GM19099 (cell line): ENCODE data around the gene MX1.

Source experiments
- POLR2A ChIP-seq: IDR thresholded peaks from 3 replicates; pipeline ENCODE4 v1.6.1; 2011; ENCODE audit warnings: low read depth; ENCODE audit not compliant: insufficient read length; ENCODE audit errors: extremely low read depth

The MX1 gene

DNA sequence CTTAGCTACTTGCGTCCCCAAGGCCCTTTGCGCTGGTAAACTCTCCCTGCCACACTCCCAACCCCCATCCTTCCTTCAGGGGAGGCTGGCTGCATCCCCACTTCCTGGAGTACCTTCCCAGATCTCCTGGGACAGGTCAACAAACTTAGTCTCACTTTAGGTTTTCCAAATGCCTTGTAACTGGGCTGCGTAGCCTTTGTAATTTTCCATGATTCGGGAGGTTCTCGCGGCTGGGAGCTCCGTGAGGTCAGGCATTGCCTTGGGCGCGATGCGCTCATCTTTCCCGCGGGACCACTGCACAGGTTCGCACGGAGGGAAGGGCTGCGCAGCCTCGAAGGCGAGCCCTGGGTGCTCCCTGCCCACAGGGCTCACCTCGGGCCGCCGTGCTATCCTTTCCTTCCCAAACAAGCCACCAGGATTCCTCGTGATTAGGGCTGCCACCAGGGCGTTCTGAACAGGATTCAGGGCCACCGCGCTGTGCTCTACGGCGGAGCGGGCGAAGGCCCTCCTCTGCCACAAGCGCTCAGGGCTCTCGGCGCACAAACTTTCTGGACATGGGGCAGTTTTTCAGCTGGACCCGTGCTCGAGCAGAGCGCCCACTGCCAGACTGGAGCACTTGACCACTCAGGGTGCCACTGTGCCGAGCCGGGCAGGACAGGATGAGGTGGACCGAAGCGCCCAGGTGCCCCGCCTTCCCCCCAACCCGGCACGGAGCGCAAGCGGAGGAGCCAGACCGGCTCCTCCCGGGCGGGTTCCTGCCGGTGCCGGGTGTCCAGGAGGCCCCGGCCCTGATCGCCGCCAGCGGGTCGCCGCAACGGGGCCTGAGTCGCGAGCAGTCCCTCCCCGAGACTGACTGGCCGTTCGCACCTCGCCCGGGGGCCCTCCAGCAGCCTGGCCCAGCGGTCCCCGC lies 80.8 kb downstream of the MX1 start:
- no peak for TF ChIP-seq POLR2A

DNA sequence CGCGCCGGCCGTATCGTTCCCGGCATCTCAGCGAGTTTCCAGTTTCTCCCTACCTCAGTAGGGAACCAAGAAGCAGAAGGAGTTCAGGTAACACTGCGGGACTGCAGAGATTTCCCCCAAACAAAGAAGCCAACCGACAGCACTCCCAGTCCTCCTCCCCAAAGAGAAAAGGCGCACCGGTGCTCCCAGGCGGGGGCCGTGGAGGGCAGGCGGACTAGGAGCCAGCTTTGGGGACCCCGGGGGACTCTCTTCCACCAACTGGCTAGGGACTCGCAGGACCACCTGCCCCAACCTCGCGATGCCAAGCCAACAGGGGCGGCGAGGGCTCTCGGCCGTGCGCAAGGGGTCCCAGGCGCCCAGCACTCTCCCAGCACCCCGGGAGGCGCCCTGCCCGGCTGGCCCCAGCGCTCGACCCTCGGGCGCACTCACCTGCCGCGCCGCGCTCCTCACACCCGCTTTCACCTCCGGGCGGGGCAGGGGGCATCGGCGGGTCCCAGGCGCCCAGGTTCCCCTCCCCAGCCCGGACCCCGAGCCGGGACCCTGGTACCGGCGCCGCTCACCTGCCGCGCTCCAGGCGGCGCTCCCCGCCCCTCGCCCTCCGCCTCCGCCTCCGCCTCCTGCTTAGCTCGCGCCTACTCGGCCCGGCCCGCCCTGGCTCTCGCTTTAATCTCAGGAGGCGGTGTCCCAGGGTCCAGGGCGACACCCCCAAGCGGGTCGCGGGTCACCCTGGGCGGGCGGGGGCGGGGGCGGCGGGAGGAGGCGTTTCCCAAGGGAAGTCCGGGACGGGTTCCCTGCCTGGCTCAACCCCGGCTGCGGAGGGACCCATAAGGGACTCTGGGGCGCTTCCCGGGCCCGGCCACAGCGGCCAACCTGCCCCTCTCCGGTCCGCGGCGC lies 81.7 kb downstream of the MX1 start, which contains the start of gene TMPRSS2:
Gene TMPRSS2, minus strand, starts transcription at position 638 of the 894 bp plus-strand sequence. CDS start 10,025 bp downstream, outside the sequence.
- no peak for TF ChIP-seq POLR2A

- no peak for TF ChIP-seq POLR2A
Measured at GRCh38 chr21:41508415-41509144, 82.5 kb downstream of the MX1 start.
